ENCODE measurements around the gene FASTK.
"Not testable (repeated sequence)": the region's sequence is repeated elsewhere in the genome, so short reads cannot be mapped to it uniquely, and the experiment has no call there.

FASTK gene

DNA sequence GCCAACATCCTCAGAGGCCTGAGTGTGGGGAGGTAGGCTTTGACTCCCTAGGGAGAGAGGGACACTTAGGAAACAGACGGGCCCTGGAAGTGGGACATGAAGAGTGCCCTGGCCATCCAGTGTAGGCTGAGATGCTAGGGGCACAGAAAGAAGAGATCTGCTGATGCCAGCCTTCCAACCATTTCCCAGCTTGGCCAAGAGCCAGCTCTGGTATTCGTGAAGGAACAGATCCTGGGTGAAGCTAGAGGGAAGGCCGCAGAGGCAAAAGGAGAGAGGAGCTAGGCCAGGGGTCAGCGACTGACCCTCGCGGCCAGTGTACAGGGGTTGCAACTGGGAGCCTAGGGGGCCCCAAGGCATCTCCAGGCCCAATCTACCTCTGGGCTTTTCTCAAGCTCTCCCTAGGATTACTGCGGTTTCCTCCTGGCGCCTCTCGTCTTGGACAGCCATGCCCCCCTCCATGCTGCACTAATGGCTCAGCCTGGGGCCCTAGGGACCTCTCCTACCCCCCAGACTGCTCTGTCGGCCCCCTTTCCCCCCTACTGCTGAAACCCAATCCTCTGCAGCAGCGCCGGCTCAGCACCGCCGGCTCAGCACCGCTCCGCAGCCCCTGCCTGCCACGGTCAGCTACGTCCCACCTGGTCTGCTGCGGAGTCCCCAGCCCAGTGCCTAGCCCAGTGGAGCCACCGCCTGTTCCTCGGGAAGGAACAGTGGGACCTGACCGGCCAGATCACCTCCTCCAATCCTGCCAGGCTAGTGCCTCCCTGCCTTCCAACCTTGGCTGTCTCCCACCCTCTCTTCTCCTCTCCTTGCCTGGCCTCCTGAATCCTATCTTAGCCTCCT is 32.4 kb downstream of the FASTK start, which contains the start of gene ASIC3:
ASIC3 (plus strand) TSS at position 556 of the 840 bp plus-strand sequence. CDS start 355 bp downstream, outside the sequence.
- Histone ChIP-seq H3K27ac (ENCODE audit: low read depth, low read length) (no peak within 1 kb of the TSS), H3K36me3 (ENCODE audit: control insufficient read depth in 5 of 5, insufficient read depth in 5 of 5, low read length in 5 of 5) (peaks cover 0 to 24% (median 14%) of the 10 kb centered on the region in 5 donors), H3K9ac (ENCODE audit: low read length in 5 of 5) (no peak within 1 kb of the TSS), H3K4me3 (ENCODE audit: low read depth in 1 of 5, low read length in 5 of 5) (no peak within 1 kb of the TSS), H3K9me3 (ENCODE audit: control insufficient read depth in 5 of 5, low read length in 5 of 5) (no peaks in the 10 kb centered on the region), H3K4me1 (ENCODE audit: control insufficient read depth in 5 of 5, insufficient read depth in 5 of 5, low read length in 5 of 5) (peaks cover 4 to 34% (median 17%) of the 10 kb centered on the region in 5 donors), H3K27me3 (ENCODE audit: control insufficient read depth in 5 of 5, insufficient read depth in 4 of 5, low read length in 5 of 5) (peaks cover 0 to 9% (median 5%) of the 10 kb centered on the region in 5 donors)

DNA sequence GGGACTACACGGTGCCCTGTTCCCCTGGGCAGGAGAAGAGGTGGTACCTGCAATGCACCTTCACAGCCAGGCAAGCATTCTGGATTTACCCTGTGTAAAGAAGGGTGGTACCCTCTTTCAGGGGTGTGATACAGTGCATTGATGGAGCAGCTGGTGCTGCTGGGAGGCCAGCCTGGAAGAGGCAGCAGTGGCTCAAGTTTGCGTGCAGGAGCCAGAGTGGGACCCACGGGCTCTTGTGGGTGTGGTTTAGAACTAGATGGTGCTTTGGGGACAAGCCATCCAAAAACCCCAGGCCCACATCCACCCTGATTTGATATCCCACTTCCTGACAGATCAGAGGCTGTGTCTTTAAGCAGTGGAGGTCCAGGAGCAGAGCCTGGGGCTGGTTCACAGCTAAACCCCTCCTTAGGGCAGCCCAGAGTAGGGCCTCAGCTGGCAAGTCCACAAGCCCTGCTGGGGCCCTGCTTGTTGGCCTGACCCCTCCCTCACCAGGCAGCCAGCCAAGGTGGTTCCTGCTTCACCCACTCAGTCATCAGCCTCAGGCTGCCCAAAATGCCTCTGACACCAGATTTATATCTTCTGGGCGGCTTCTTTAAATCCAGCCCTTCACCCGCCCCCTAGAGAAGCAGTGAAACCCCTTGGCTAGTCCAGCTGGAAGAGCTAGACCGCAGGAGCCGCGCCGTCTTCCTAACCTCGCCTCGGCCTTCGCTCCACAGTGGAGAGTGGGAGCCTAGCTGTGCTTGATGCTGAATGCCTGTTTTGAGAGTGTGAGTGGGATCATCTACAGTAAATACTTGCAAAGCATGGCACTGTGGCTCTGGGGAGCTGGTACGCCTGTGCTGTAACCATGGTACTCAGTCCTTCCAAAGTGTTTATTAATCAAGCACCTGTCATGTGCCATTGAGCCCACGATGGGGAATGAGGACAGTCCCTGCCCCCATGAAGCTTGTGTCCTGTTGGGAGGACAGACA is 33.7 kb downstream of the FASTK start:
- H3K4me1 ChIP-seq (ENCODE audit: control insufficient read depth in 5 of 5, insufficient read depth in 5 of 5, low read length in 5 of 5) = peaks cover 4 to 34% (median 17%) of the 10 kb centered on the region in 5 donors
- peaks cover 0 to 37% (median 24%) of the 10 kb centered on the region in 5 donors for H3K36me3 ChIP-seq (ENCODE audit: control insufficient read depth in 5 of 5, insufficient read depth in 5 of 5, low read length in 5 of 5)
- H3K4me3 ChIP-seq (ENCODE audit: low read depth in 1 of 5, low read length in 5 of 5) = no peak overlapping the region
- no peak overlapping the region for H3K27ac ChIP-seq (ENCODE audit: low read depth, low read length)
- H3K9ac ChIP-seq (ENCODE audit: low read length in 5 of 5) = peak overlapping the region in 1 of 5 donors; percentile 17
- peaks cover 0 to 9% (median 5%) of the 10 kb centered on the region in 5 donors for H3K27me3 ChIP-seq (ENCODE audit: control insufficient read depth in 5 of 5, insufficient read depth in 4 of 5, low read length in 5 of 5)
- H3K9me3 ChIP-seq (ENCODE audit: control insufficient read depth in 5 of 5, low read length in 5 of 5) = no peaks in the 10 kb centered on the region

DNA sequence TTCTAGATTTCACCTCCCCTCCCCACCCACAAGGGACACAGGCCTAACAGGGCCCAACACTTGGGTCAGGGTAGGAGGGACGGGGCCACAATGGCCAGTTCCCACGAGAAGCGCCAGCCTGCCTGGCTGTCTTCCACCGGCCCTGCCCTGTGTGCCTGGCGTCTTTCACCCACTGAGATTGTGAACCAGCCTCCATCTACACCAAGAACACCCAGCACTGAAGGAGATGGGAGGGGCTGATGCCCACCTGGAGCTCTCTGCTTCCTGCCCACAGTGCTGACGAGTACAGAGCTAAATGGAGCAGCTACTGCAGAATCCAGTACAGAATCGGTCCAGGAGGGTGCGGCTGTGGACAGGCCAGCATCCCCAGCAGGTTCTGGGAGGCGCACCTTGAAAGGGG is 34.6 kb downstream of the FASTK start:
- Histone ChIP-seq H3K9me3 (ENCODE audit: control insufficient read depth in 5 of 5, low read length in 5 of 5) (no peaks in the 10 kb centered on the region), H3K27me3 (ENCODE audit: control insufficient read depth in 5 of 5, insufficient read depth in 4 of 5, low read length in 5 of 5) (peaks cover 0 to 9% (median 5%) of the 10 kb centered on the region in 5 donors), H3K9ac (ENCODE audit: low read length in 5 of 5) (no peak overlapping the region), H3K36me3 (ENCODE audit: control insufficient read depth in 5 of 5, insufficient read depth in 5 of 5, low read length in 5 of 5) (peaks cover 0 to 46% (median 24%) of the 10 kb centered on the region in 5 donors), H3K4me3 (ENCODE audit: low read depth in 1 of 5, low read length in 5 of 5) (no peak overlapping the region), H3K27ac (ENCODE audit: low read depth, low read length) (no peak overlapping the region), H3K4me1 (ENCODE audit: control insufficient read depth in 5 of 5, insufficient read depth in 5 of 5, low read length in 5 of 5) (peaks cover 4 to 31% (median 14%) of the 10 kb centered on the region in 5 donors)

DNA sequence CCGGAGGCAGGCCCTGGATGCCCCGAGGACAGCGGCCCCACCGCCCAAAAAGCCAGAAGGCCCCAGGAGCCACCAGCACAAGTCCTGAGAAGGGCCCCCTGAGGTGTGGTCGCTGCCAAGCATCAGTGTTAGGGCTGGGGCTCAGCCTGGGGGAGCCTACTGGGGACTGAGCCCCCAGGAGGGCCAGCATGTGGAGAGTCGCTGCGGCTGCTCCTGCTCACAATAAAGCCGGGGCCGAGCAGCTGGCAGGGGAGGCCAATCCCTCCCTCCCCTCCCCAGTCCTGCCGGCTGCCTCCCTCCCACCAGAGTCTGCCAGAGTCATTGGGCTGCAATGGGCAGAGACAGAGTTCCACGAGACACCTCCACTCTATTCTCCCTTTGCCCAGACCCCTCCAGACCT is 35.3 kb downstream of the FASTK start:
- Histone ChIP-seq H3K36me3 (ENCODE audit: control insufficient read depth in 5 of 5, insufficient read depth in 5 of 5, low read length in 5 of 5) (peaks cover 0 to 46% (median 24%) of the 10 kb centered on the region in 5 donors), H3K27ac (ENCODE audit: low read depth, low read length) (no peak overlapping the region), H3K9me3 (ENCODE audit: control insufficient read depth in 5 of 5, low read length in 5 of 5) (no peaks in the 10 kb centered on the region), H3K4me3 (ENCODE audit: low read depth in 1 of 5, low read length in 5 of 5) (no peak overlapping the region), H3K9ac (ENCODE audit: low read length in 5 of 5) (no peak overlapping the region), H3K27me3 (ENCODE audit: control insufficient read depth in 5 of 5, insufficient read depth in 4 of 5, low read length in 5 of 5) (peaks cover 0 to 7% (median 4%) of the 10 kb centered on the region in 5 donors), H3K4me1 (ENCODE audit: control insufficient read depth in 5 of 5, insufficient read depth in 5 of 5, low read length in 5 of 5) (peaks cover 4 to 28% (median 11%) of the 10 kb centered on the region in 5 donors)

DNA sequence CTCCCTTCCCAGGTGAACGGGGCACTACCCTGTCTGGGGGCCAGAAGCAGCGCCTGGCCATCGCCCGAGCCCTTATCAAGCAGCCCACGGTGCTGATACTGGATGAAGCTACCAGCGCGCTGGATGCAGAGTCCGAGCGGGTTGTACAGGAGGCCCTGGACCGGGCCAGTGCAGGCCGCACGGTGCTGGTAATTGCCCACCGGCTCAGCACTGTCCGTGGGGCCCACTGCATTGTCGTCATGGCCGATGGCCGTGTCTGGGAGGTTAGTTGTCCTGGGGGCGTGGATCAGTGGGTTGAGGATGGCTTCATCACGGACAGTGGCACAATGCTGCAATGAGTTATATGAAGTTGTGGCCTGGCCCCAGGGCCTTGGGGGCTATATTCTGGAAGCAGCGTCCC is 36.6 kb downstream of the FASTK start:
- Histone ChIP-seq H3K36me3 (ENCODE audit: control insufficient read depth in 5 of 5, insufficient read depth in 5 of 5, low read length in 5 of 5) (peaks cover 0 to 46% (median 24%) of the 10 kb centered on the region in 5 donors), H3K4me3 (ENCODE audit: low read depth in 1 of 5, low read length in 5 of 5) (no peak overlapping the region)

DNA sequence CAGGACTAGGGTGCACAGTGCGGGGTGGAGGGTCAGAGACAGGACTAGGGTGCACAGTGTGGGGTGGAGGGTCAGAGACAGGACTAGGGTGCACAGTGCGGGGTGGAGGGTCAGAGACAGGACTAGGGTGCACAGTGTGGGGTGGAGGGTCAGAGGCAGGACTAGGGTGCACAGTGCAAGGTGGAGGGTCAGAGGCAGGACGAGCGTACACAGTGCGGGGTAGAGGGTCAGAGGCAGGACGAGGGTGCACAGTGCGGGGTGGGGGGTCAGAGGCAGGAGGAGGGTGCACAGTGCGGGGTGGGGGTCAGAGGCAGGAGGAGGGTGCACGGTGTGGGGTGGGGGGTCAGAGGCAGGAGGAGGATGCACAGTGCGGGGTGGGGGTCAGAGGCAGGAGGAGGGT is 37.2 kb downstream of the FASTK start:
- H3K9me3 ChIP-seq (ENCODE audit: control insufficient read depth in 5 of 5, low read length in 5 of 5); H3K4me3 ChIP-seq (ENCODE audit: low read depth in 1 of 5, low read length in 5 of 5); H3K9ac ChIP-seq (ENCODE audit: low read length in 5 of 5); H3K27ac ChIP-seq (ENCODE audit: low read depth, low read length); H3K27me3 ChIP-seq (ENCODE audit: control insufficient read depth in 5 of 5, insufficient read depth in 4 of 5, low read length in 5 of 5): not testable (repeated sequence)
- peaks cover 0 to 46% (median 24%) of the 10 kb centered on the region in 5 donors for H3K36me3 ChIP-seq (ENCODE audit: control insufficient read depth in 5 of 5, insufficient read depth in 5 of 5, low read length in 5 of 5)
- peaks cover 4 to 38% (median 24%) of the 10 kb centered on the region in 5 donors for H3K4me1 ChIP-seq (ENCODE audit: control insufficient read depth in 5 of 5, insufficient read depth in 5 of 5, low read length in 5 of 5)

More for the DNA sequence above, 36.6 kb downstream of the FASTK start:
- H3K27ac ChIP-seq (ENCODE audit: low read depth, low read length) = no peak overlapping the region
- H3K9me3 ChIP-seq (ENCODE audit: control insufficient read depth in 5 of 5, low read length in 5 of 5) = no peaks in the 10 kb centered on the region
- no peaks in the 10 kb centered on the region for H3K27me3 ChIP-seq (ENCODE audit: control insufficient read depth in 5 of 5, insufficient read depth in 4 of 5, low read length in 5 of 5)
- peaks cover 4 to 33% (median 19%) of the 10 kb centered on the region in 5 donors for H3K4me1 ChIP-seq (ENCODE audit: control insufficient read depth in 5 of 5, insufficient read depth in 5 of 5, low read length in 5 of 5)
- H3K9ac ChIP-seq (ENCODE audit: low read length in 5 of 5) = no peak overlapping the region

DNA sequence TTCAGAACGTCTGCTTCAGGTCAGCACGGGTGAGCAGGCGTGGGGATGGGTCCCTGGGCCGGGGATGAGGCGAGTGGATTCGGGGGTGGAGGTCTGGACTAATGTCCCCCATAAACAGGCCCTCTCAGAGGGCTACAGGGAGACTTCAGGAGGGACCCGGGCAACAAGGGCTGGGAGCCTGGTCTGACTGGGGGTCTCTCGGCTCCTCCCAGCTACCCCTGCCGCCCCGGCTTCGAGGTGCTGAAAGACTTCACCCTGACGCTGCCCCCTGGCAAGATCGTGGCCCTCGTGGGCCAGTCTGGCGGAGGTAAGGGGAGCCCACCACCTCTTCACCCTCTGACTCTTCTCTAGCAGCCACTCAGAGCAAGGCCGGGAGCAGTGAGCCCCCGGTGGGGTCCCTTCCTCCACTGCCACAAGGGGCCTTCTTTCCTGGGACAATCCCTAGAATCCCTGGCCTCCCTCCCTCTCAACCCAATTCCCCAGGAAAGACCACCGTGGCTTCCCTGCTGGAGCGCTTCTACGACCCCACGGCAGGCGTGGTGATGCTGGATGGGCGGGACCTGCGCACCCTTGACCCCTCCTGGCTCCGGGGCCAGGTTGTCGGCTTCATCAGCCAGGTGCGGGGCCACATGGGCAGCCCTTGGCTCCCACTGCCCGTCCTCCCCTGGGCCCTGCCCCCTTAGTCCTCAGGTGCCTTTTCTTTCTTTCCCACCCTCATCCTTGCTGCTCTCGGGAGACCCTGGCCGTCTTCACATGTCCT is 39.8 kb downstream of the FASTK start:
- Histone ChIP-seq H3K9ac (ENCODE audit: low read length in 5 of 5) (no peak overlapping the region), H3K9me3 (ENCODE audit: control insufficient read depth in 5 of 5, low read length in 5 of 5) (no peaks in the 10 kb centered on the region), H3K4me1 (ENCODE audit: control insufficient read depth in 5 of 5, insufficient read depth in 5 of 5, low read length in 5 of 5) (peaks cover 0 to 16% (median 11%) of the 10 kb centered on the region in 5 donors), H3K36me3 (ENCODE audit: control insufficient read depth in 5 of 5, insufficient read depth in 5 of 5, low read length in 5 of 5) (peaks cover 0 to 61% (median 40%) of the 10 kb centered on the region in 5 donors), H3K27me3 (ENCODE audit: control insufficient read depth in 5 of 5, insufficient read depth in 4 of 5, low read length in 5 of 5) (no peaks in the 10 kb centered on the region), H3K4me3 (ENCODE audit: low read depth in 1 of 5, low read length in 5 of 5) (no peak overlapping the region), H3K27ac (ENCODE audit: low read depth, low read length) (no peak overlapping the region)

DNA sequence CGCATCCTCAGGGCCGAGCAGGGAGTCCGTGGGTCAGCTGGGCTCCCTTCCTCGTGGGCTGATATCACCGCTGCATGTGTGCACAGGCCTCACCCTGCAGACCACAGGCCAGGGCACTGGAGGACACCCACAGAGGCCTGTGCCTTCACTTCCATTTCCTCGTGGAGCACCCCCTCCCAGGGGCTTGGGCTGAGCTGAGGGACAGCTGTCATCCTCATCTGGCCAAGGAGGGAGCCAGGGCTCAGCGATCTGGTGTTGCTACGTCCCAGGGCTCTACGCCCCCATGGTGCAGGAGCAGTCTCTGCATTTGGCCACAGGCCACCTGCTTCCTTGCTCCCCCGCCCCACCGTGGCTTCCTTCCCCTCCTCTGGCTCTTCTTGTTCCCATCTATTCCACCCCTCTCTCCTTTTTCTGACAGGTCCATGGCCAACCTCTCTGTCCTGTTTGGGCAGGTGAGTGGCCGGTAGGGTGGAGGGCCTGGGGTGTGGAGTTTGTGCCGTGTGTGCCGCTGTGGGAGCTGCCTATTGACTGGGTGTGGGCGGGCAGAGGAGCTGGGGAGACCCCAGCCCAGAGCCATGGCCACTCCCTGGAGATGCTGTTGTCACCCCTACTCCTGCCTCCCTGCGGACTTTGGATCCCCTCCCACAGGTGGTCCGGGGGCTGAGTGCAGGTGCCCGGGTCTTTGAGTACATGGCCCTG is 40.6 kb downstream of the FASTK start:
- Histone ChIP-seq H3K27me3 (ENCODE audit: control insufficient read depth in 5 of 5, insufficient read depth in 4 of 5, low read length in 5 of 5) (no peaks in the 10 kb centered on the region), H3K27ac (ENCODE audit: low read depth, low read length) (no peak overlapping the region), H3K4me3 (ENCODE audit: low read depth in 1 of 5, low read length in 5 of 5) (no peak overlapping the region), H3K36me3 (ENCODE audit: control insufficient read depth in 5 of 5, insufficient read depth in 5 of 5, low read length in 5 of 5) (peaks cover 0 to 61% (median 46%) of the 10 kb centered on the region in 5 donors), H3K9me3 (ENCODE audit: control insufficient read depth in 5 of 5, low read length in 5 of 5) (no peaks in the 10 kb centered on the region), H3K9ac (ENCODE audit: low read length in 5 of 5) (peak overlapping the region in 1 of 5 donors; percentile 23), H3K4me1 (ENCODE audit: control insufficient read depth in 5 of 5, insufficient read depth in 5 of 5, low read length in 5 of 5) (peaks cover 0 to 16% (median 11%) of the 10 kb centered on the region in 5 donors)
